ENCODE measurements around the gene RPRML.
A peak's percentile ranks its signal among the peaks of the same experiment; 100 is the strongest.

The RPRML gene

GRCh38 chr17:46947216-46947615 is 31.8 kb downstream of the RPRML start:
- TF ChIP-seq CTCF (conservative IDR thresholded peaks at IDR 0.05; ENCODE audit: low read depth, low read length), result no peak

GRCh38 chr17:46944931-46945330 is 34.1 kb downstream of the RPRML start:
- no peak overlapping the region for H3K4me3 ChIP-seq (ENCODE audit: low read depth, low read length)
- no peak for TF ChIP-seq CTCF (conservative IDR thresholded peaks at IDR 0.05; ENCODE audit: low read depth, low read length)
- DNase-seq (ENCODE audit: low read depth), result no peak

More at GRCh38 chr17:46947216-46947615, 31.8 kb downstream of the RPRML start:
- H3K4me3 ChIP-seq (ENCODE audit: low read depth, low read length), result no peak overlapping the region
- no peak for DNase-seq (ENCODE audit: low read depth)

- DNase-seq (ENCODE audit: low read depth), result peak; percentile 55
- no peak overlapping the region for H3K4me3 ChIP-seq (ENCODE audit: low read depth, low read length)
- TF ChIP-seq CTCF (conservative IDR thresholded peaks at IDR 0.05; ENCODE audit: low read depth, low read length), result no peak
These were observed 35.3 kb downstream of the RPRML start for GRCh38 chr17:46943501-46944393.

GRCh38 chr17:46943218-46943500 is 35.9 kb downstream of the RPRML start:
- no peak for TF ChIP-seq CTCF (conservative IDR thresholded peaks at IDR 0.05; ENCODE audit: low read depth, low read length)
- DNase-seq (ENCODE audit: low read depth), result no peak
- no peak overlapping the region for H3K4me3 ChIP-seq (ENCODE audit: low read depth, low read length)

GRCh38 chr17:46942441-46943217 is 36.4 kb downstream of the RPRML start:
- no peak overlapping the region for H3K4me3 ChIP-seq (ENCODE audit: low read depth, low read length)
- peak; percentile 98 for TF ChIP-seq CTCF (conservative IDR thresholded peaks at IDR 0.05; ENCODE audit: low read depth, low read length)
- DNase-seq (ENCODE audit: low read depth), result peak; percentile 90

GRCh38 chr17:46940692-46941404 is 38.2 kb downstream of the RPRML start:
- TF ChIP-seq CTCF (conservative IDR thresholded peaks at IDR 0.05; ENCODE audit: low read depth, low read length), result peak; percentile 98
- peak; percentile 88 for DNase-seq (ENCODE audit: low read depth)
- H3K4me3 ChIP-seq (ENCODE audit: low read depth, low read length), result no peak overlapping the region
